GM23338 (cell line): ENCODE data around the gene NEURL3. TPM values are rescaled to one million over a fixed set of nuclear protein-coding genes. Genes with fewer than 3 reads are reported as not detected.

Experiments used
- ATAC-seq: fragments of 200-7000 bp; cut with Tn5 transposase; 3 replicates; pipeline ENCODE4 v1.9.1; 2020
- DNase-seq: peaks from one replicate; pipeline ENCODE4 v3.0.0-alpha.2; 2015; ENCODE audit warnings: low spot score
- H2AFZ ChIP-seq: fragments of 200-600 bp; sonication (generic); 2 replicates; pipeline ENCODE4 v1.8.0; 2016; ENCODE audit warnings: antibody characterized with exemption, mild to moderate bottlenecking, moderate library complexity
- H3F3A ChIP-seq: fragments of 200-600 bp; sonication (generic); replicated peaks from 2 replicates; pipeline ENCODE4 v1.8.0; 2017; ENCODE audit warnings: antibody characterized with exemption, mixed run types, low read depth
- H3K27ac ChIP-seq: fragments of 200-600 bp; sonication (generic); 2 replicates; pipeline ENCODE4 v1.6.1; 2016; ENCODE audit warnings: low read depth
- H3K27me3 ChIP-seq: fragments of 200-600 bp; sonication (generic); 2 replicates; pipeline ENCODE4 v1.8.0; 2016; ENCODE audit warnings: mild to moderate bottlenecking, mixed run types, moderate library complexity; ENCODE audit not compliant: insufficient read depth
- H3K36me3 ChIP-seq: fragments of 200-600 bp; sonication (generic); 2 replicates; pipeline ENCODE4 v1.8.0; 2016; ENCODE audit warnings: mild to moderate bottlenecking; ENCODE audit not compliant: insufficient read depth
- H3K4me1 ChIP-seq: fragments of 200-600 bp; sonication (generic); 2 replicates; pipeline ENCODE4 v1.8.0; 2016; ENCODE audit warnings: mild to moderate bottlenecking, moderate library complexity; ENCODE audit not compliant: insufficient read depth
- H3K4me2 ChIP-seq: fragments of 200-600 bp; sonication (generic); 2 replicates; pipeline ENCODE4 v1.7.1; 2017; ENCODE audit warnings: mixed run types
- H3K4me3 ChIP-seq: fragments of 200-600 bp; sonication (generic); 2 replicates; pipeline ENCODE4 v1.6.1; 2016; ENCODE audit warnings: mixed run types
- H3K79me2 ChIP-seq: fragments of 200-600 bp; sonication (generic); replicated peaks from 2 replicates; pipeline ENCODE4 v1.8.0; 2017; ENCODE audit warnings: mild to moderate bottlenecking; ENCODE audit not compliant: insufficient read depth
- H3K9me2 ChIP-seq: fragments of 200-600 bp; sonication (generic); 2 replicates; pipeline ENCODE4 v1.8.0; 2017; ENCODE audit not compliant: insufficient read depth
- H4K20me1 ChIP-seq: fragments of 200-600 bp; sonication (generic); replicated peaks from 2 replicates; pipeline ENCODE4 v1.8.0; 2017; ENCODE audit warnings: mild to moderate bottlenecking; ENCODE audit not compliant: insufficient read depth
- H3K27ac Mint-ChIP-seq: 2 replicates; pipeline ENCODE4 v1.8.0; 2020; ENCODE audit warnings: inconsistent platforms, mild to moderate bottlenecking, moderate library complexity, mixed read lengths
- H3K27me3 Mint-ChIP-seq: 3 replicates; pipeline ENCODE4 v1.8.0; 2022; ENCODE audit warnings: low read depth, mild to moderate bottlenecking, moderate library complexity, mixed read lengths, inconsistent platforms; ENCODE audit not compliant: insufficient read depth, poor library complexity
- H3K36me3 Mint-ChIP-seq: 3 replicates; pipeline ENCODE4 v1.8.0; 2021; ENCODE audit warnings: low read depth, mild to moderate bottlenecking, inconsistent platforms, moderate library complexity, mixed read lengths
- H3K4me1 Mint-ChIP-seq: 3 replicates; pipeline ENCODE4 v1.8.0; 2020; ENCODE audit warnings: mild to moderate bottlenecking, inconsistent platforms, mixed read lengths
- H3K4me3 Mint-ChIP-seq: 3 replicates; pipeline ENCODE4 v1.8.0; 2021; ENCODE audit warnings: moderate library complexity, mild to moderate bottlenecking, inconsistent platforms, mixed read lengths
- H3K9me3 Mint-ChIP-seq: 3 replicates; pipeline ENCODE4 v1.8.0; 2020; ENCODE audit warnings: moderate library complexity, mild to moderate bottlenecking, inconsistent platforms, mixed read lengths
- CREB1 ChIP-seq: fragments of 250-450 bp; sonication (Bioruptor Pico); IDR thresholded peaks from 2 replicates; pipeline ENCODE4 v1.5.0; 2020; ENCODE audit warnings: low read depth, mild to moderate bottlenecking, moderate library complexity
- EZH2 ChIP-seq: fragments of 200-600 bp; sonication (generic); IDR thresholded peaks from one replicate; pipeline ENCODE4 v1.8.0; 2017; ENCODE audit warnings: antibody characterized with exemption, mild to moderate bottlenecking, low read depth; ENCODE audit not compliant: unreplicated experiment
- EZH2phosphoT487 ChIP-seq: fragments of 200-600 bp; sonication (generic); IDR thresholded peaks from one replicate; pipeline ENCODE4 v1.8.1; 2018; ENCODE audit warnings: antibody characterized with exemption; ENCODE audit not compliant: unreplicated experiment
- JUNB ChIP-seq: IDR thresholded peaks from one replicate; pipeline ENCODE4 v1.6.1; 2016; ENCODE audit warnings: antibody characterized with exemption; ENCODE audit not compliant: unreplicated experiment
- NANOG ChIP-seq: IDR thresholded peaks from 2 replicates; pipeline ENCODE4 v1.6.1; 2016; ENCODE audit warnings: antibody characterized with exemption, borderline replicate concordance
- POLR2AphosphoS5 ChIP-seq: IDR thresholded peaks from 2 replicates; pipeline ENCODE4 v1.6.1; 2016; ENCODE audit warnings: antibody characterized with exemption, low read depth
- STAT1 ChIP-seq: IDR thresholded peaks from one replicate; pipeline ENCODE4 v1.6.1; 2016; ENCODE audit warnings: antibody characterized with exemption; ENCODE audit not compliant: unreplicated experiment
- ZNF114 ChIP-seq: fragments of 250-450 bp; sonication (Bioruptor Pico); IDR thresholded peaks from 2 replicates; pipeline ENCODE4 v1.5.0; 2020; ENCODE audit warnings: mild to moderate bottlenecking, moderate library complexity
- ZNF331 ChIP-seq: fragments of 250-450 bp; sonication (Bioruptor Pico); IDR thresholded peaks from 2 replicates; pipeline ENCODE4 v1.5.0; 2020; ENCODE audit warnings: low read depth, mild to moderate bottlenecking, moderate library complexity
- polyA plus RNA-seq: library from polyadenylated mRNA; unstranded; fragments of >200 nt; fragmentation: Nextera tagmentation; extraction: Ambion mirVana; gene quantifications from 2 replicates; pipeline ENCODE4 v1.2.1, GENCODE V29; 2016
- total RNA-seq: library from RNA; depleted of rRNA; stranded (reverse); fragments of >200 nt; shearing (Covaris generic); gene quantifications from 2 replicates; pipeline ENCODE4 v1.2.3, GENCODE V29; 2014
- TF ChIP-seq, protein P1 (sequence below): IDR thresholded peaks from one replicate; pipeline ENCODE4 v1.6.1; 2018; ENCODE audit warnings: antibody characterized with exemption; ENCODE audit not compliant: unreplicated experiment
- TF ChIP-seq, protein P2 (sequence below), 2 experiments: fragments of 200-600 bp in 1 of 2; sonication (generic) in 1 of 2; conservative IDR thresholded peaks; 2 replicates each; pipeline versions ENCODE4 v1.5.1 to v1.6.1; 2016 to 2017; ENCODE audit warnings: antibody characterized with exemption in 2 of 2, low read depth in 2 of 2, mild to moderate bottlenecking in 2 of 2, moderate library complexity in 1 of 2
- TF ChIP-seq, protein P3 (sequence below): IDR thresholded peaks from 2 replicates; pipeline ENCODE4 v1.6.1; 2016; ENCODE audit warnings: antibody characterized with exemption

NEURL3 gene
- total and polyA plus RNA-seq, 2 experiments from 2014 or later: 0.21 TPM; not detected in 1

DNA sequence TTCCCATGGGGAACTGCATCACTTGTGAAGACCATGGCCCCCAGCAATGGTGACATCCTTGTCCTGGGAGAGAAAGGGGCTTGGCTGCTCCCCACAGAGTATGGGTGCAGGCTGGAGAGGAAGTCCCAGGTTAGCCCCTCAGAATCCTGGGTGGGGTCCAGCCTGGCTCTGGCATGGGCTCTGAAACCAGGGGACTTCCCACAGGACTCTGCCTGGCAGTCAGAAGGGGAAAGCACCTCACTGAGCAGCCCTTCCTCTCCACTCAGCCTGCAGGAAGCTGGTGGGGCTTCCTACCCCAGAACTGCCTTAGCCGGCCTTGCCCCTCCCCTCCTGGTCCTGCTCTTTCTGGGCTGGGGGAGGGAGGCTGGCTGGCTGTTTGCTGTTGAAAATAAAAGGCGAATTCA lies 3.7 kb downstream of the NEURL3 start:
- TF ChIP-seq ZNF331 (CRISPR knock-in tag): no peak
- TF ChIP-seq STAT1: no peak
- no peak for TF ChIP-seq ZNF114
- no peak for TF ChIP-seq NANOG
- no peak for TF ChIP-seq EZH2phosphoT487
- no peak for TF ChIP-seq JUNB
- TF ChIP-seq POLR2AphosphoS5: no peak
- TF ChIP-seq EZH2: no peak
- Histone ChIP-seq H3K79me2 (no peaks in the 10 kb centered on the region), H4K20me1 (no peaks in the 10 kb centered on the region), H3K4me1 (no peaks in the 10 kb centered on the region), H3K4me3 (no peak overlapping the region), H3K27me3 (peaks cover 5% of the 10 kb centered on the region; the same call in 1 of the 2 replicates), H3F3A (no peaks in the 10 kb centered on the region), H3K4me2 (no peak overlapping the region), H3K9me2 (no peaks in the 10 kb centered on the region), H3K36me3 (no peaks in the 10 kb centered on the region), H2AFZ (0 out of 2 replicates have a peak overlapping the region, but pooled peaks have one; percentile 32), H3K27ac (no peak overlapping the region)
- H3K27me3 Mint-ChIP-seq: peaks cover 18% of the 10 kb centered on the region
- H3K27ac Mint-ChIP-seq: no peak overlapping the region
- no peaks in the 10 kb centered on the region; the same call in 2 of the 3 replicates for H3K36me3 Mint-ChIP-seq
- H3K9me3 Mint-ChIP-seq: no peaks in the 10 kb centered on the region
- ATAC-seq: no peak
- peaks cover 19% of the 10 kb centered on the region for H3K4me1 Mint-ChIP-seq
- no peak for DNase-seq
- no peak overlapping the region for H3K4me3 Mint-ChIP-seq

DNA sequence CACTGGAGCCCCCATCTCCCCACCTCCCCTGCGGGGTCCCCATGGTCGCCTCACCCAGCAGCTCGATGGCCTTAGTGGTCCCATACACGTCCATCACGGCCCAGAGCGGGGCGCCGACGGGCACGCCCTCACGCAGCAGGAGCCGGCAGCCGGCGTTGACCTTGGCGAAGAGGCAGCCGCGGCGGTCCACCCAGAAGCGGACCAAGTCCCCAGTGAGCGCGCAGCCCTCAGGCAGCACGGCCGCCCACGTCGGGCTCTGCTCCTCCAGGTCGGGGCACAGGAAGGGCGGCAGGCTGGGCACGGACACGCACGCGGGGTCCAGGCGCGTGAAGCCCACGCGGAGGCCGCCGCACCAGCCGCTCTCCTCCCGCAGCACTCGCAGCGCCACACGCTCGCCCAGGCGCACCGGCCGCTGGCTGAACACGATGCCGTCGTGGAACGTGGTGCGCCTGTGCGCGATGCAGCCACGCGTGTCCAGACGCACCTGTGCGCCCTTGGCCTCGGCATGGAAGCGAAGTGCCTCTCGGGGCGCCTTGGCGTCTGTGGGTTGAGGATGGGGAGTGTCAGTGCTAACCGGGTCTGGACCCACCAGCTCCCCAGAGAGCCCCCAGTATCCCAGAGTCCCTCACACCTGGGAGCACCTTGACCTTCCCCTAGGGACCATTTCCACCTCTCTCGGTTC lies 4.6 kb downstream of the NEURL3 start:
- Mint-ChIP-seq H3K9me3 (peaks cover 6% of the 10 kb centered on the region; the same call in 1 of the 3 replicates), H3K27ac (no peak overlapping the region), H3K27me3 (peaks cover 18% of the 10 kb centered on the region), H3K36me3 (no peaks in the 10 kb centered on the region; the same call in 2 of the 3 replicates), H3K4me1 (peaks cover 15% of the 10 kb centered on the region), H3K4me3 (no peak overlapping the region)
- Histone ChIP-seq H2AFZ (peak overlapping the region; percentile 72), H3K27me3 (peaks cover 5% of the 10 kb centered on the region; the same call in 1 of the 2 replicates), H3K4me2 (no peak overlapping the region), H3K4me1 (no peaks in the 10 kb centered on the region), H3K9me2 (no peaks in the 10 kb centered on the region), H3K4me3 (no peak overlapping the region), H3K27ac (no peak overlapping the region), H4K20me1 (no peaks in the 10 kb centered on the region), H3F3A (no peaks in the 10 kb centered on the region), H3K36me3 (no peaks in the 10 kb centered on the region), H3K79me2 (no peaks in the 10 kb centered on the region)
- DNase-seq (peak; percentile 25), ATAC-seq (peak; percentile 22)
- TF ChIP-seq, protein P1, sequence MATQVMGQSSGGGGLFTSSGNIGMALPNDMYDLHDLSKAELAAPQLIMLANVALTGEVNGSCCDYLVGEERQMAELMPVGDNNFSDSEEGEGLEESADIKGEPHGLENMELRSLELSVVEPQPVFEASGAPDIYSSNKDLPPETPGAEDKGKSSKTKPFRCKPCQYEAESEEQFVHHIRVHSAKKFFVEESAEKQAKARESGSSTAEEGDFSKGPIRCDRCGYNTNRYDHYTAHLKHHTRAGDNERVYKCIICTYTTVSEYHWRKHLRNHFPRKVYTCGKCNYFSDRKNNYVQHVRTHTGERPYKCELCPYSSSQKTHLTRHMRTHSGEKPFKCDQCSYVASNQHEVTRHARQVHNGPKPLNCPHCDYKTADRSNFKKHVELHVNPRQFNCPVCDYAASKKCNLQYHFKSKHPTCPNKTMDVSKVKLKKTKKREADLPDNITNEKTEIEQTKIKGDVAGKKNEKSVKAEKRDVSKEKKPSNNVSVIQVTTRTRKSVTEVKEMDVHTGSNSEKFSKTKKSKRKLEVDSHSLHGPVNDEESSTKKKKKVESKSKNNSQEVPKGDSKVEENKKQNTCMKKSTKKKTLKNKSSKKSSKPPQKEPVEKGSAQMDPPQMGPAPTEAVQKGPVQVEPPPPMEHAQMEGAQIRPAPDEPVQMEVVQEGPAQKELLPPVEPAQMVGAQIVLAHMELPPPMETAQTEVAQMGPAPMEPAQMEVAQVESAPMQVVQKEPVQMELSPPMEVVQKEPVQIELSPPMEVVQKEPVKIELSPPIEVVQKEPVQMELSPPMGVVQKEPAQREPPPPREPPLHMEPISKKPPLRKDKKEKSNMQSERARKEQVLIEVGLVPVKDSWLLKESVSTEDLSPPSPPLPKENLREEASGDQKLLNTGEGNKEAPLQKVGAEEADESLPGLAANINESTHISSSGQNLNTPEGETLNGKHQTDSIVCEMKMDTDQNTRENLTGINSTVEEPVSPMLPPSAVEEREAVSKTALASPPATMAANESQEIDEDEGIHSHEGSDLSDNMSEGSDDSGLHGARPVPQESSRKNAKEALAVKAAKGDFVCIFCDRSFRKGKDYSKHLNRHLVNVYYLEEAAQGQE: no peak
- no peak for TF ChIP-seq ZNF114
- TF ChIP-seq NANOG: no peak
- no peak for TF ChIP-seq JUNB
- TF ChIP-seq ZNF331 (CRISPR knock-in tag): no peak
- TF ChIP-seq, protein P2, sequence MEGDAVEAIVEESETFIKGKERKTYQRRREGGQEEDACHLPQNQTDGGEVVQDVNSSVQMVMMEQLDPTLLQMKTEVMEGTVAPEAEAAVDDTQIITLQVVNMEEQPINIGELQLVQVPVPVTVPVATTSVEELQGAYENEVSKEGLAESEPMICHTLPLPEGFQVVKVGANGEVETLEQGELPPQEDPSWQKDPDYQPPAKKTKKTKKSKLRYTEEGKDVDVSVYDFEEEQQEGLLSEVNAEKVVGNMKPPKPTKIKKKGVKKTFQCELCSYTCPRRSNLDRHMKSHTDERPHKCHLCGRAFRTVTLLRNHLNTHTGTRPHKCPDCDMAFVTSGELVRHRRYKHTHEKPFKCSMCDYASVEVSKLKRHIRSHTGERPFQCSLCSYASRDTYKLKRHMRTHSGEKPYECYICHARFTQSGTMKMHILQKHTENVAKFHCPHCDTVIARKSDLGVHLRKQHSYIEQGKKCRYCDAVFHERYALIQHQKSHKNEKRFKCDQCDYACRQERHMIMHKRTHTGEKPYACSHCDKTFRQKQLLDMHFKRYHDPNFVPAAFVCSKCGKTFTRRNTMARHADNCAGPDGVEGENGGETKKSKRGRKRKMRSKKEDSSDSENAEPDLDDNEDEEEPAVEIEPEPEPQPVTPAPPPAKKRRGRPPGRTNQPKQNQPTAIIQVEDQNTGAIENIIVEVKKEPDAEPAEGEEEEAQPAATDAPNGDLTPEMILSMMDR (conservative IDR thresholded peaks at IDR 0.05; ENCODE audit: low read depth in 2 of 2): no peak
- TF ChIP-seq, protein P3, sequence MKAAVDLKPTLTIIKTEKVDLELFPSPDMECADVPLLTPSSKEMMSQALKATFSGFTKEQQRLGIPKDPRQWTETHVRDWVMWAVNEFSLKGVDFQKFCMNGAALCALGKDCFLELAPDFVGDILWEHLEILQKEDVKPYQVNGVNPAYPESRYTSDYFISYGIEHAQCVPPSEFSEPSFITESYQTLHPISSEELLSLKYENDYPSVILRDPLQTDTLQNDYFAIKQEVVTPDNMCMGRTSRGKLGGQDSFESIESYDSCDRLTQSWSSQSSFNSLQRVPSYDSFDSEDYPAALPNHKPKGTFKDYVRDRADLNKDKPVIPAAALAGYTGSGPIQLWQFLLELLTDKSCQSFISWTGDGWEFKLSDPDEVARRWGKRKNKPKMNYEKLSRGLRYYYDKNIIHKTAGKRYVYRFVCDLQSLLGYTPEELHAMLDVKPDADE: no peak
- no peak for TF ChIP-seq EZH2phosphoT487
- TF ChIP-seq EZH2: no peak
- no peak for TF ChIP-seq CREB1 (CRISPR knock-in tag)
- no peak for TF ChIP-seq STAT1
- no peak for TF ChIP-seq POLR2AphosphoS5
